ENCODE results near the gene SLC47A2.
"Not testable (repeated sequence)": the region's sequence is repeated elsewhere in the genome, so short reads cannot be mapped to it uniquely, and the experiment has no call there.

SLC47A2 gene, protein sequence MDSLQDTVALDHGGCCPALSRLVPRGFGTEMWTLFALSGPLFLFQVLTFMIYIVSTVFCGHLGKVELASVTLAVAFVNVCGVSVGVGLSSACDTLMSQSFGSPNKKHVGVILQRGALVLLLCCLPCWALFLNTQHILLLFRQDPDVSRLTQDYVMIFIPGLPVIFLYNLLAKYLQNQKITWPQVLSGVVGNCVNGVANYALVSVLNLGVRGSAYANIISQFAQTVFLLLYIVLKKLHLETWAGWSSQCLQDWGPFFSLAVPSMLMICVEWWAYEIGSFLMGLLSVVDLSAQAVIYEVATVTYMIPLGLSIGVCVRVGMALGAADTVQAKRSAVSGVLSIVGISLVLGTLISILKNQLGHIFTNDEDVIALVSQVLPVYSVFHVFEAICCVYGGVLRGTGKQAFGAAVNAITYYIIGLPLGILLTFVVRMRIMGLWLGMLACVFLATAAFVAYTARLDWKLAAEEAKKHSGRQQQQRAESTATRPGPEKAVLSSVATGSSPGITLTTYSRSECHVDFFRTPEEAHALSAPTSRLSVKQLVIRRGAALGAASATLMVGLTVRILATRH

DNA sequence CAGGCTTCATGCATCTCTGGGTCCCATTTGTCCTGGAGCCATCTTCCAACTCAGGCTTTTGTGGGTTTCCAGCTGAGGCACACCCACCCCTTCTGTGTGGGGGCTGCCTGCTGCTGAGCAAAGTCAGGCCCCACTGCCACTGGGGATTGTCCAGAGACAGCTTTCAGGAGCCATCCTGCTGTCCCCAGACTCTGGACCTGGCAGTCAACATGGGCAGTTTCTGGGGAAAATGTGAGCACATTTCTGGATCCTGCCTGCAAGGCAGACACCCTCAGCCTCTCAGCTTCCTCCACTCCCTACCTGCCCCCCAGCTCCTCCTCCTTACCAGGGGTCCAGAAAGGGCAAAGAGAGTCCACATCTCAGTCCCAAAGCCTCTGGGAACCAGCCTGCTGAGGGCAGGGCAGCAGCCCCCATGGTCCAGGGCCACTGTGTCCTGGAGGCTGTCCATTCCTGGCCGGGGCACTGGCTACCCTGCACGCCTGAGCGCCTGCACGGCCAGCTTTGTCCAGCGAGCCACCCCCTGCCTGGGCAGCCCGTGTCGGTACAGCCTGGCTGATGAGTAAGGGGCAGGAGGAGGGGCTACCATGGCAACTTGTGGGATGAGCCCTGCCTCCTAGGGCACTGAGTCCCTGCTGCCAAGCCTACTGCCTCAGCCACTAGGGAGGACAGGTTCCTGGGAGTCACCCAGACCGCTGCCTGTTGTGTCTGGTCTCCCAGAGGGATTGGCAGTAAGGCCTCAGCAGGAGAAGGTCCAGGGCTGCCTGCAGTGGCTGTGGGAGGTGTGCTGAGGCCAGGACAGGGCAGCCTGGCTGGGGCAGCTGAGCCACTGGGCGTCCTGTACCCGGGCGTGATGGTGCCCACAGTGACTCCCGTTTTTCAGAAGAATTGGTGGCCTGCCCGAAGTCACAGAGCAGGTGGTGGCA is at the start of gene SLC47A2:
Gene SLC47A2, minus strand, starts transcription at position 477 of the 923 bp plus-strand sequence. Its CDS starts 29 bp downstream, at position 448.
- no peak for DNase-seq (ENCODE audit: low read depth, low spot score)

DNA sequence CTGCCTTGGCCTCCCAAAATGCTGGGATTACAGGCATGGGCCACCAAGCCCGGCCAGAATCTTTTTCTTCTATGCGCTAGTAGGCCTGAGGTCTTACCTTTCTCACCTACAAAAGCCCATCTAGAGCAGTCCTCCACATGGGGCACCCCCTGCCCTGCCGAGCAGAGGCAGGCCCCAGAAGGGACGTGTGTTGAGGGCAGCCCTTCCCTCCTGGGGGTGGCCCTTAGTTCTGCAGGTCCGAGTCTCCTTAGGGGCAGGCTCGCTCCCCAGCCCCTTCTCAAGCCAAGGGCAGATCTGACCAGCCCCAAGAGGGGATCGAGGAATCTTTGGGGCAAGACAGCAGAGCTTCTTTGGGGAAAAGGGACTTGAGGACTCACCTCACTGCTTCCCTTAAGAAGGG is 49.6 kb upstream of the SLC47A2 start:
- no peak for DNase-seq (ENCODE audit: low read depth, low spot score)

DNA sequence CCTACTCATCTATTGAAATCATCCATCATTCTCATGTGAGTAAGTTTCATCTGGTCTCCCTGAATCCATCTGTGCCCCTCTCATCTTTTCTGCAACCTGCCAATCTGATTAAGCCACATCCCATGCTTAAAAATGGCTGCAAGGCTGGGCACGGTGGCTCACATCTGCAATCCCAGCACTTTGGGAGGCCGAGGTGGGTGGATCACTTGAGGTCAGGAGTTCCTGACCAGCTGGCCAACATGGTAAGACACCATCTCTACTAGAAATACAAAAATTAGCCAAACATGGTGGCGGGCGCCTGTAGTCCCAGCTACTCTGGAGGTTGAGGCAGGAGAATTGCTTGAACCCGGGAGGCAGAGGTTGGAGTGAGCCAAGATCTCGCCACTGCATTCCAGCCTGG is 47.6 kb upstream of the SLC47A2 start:
- not testable (repeated sequence) for DNase-seq (ENCODE audit: low read depth, low spot score)

DNA sequence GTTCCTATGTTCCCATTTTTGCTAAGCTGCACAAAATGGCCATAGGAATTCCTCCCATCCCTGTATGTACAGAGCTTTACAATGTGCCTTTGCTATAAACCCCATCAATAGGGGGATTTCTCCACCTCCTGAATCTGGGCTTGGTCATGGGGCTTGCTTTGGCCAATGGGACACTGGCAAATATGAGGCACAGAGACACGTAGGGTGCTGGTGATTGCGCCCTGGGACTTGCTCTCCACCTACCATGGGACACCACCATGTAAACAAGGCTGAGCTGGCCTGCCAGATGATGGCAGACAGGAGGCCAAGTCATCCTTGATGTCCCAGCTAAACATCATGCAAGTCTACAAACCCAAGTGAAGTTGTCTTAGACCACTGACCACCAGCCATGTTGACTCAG is 47.0 kb upstream of the SLC47A2 start:
- DNase-seq (ENCODE audit: low read depth, low spot score): no peak

DNA sequence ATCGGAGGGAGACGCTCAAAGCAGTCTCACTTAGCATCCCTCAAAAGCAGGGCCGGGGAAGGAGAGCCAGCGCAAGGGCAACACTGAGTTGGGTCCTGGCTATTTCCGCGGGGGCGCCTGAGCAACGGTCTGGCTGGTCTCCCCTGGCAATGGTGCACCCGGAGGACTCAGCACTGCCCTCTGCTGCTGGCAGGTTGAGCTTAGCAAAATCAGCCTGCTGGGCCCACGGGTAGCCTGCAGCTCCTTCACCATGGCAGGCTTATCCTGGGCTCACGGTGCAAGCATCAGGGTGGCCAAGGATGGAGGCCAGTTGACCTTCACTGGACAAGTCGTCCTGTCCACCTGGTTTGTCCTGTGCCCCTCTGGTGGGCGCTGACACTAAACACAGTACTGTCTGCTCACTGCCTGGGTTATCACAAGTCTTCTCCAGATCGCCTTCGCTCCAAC is 46.2 kb upstream of the SLC47A2 start:
- DNase-seq (ENCODE audit: low read depth, low spot score): peak; percentile 83

DNA sequence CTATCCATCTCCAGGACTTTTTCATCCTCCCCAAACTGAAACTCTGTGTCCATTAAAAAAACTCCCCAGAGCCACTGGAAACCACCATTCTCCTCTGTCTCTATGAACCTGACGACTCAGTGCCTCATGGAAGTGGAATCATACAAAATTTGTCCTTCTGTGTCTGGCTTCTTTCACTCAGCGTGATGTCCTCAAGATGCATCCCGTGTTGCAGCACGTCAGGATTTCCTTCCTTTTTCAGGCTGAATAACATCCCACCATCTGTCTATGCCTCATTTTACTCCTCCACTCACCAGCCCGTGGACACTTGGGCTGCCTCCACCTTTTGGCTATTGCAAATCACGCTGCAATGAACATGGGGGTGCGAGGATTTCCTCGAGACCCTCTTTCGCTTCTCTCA is 44.4 kb upstream of the SLC47A2 start:
- no peak for DNase-seq (ENCODE audit: low read depth, low spot score)

DNA sequence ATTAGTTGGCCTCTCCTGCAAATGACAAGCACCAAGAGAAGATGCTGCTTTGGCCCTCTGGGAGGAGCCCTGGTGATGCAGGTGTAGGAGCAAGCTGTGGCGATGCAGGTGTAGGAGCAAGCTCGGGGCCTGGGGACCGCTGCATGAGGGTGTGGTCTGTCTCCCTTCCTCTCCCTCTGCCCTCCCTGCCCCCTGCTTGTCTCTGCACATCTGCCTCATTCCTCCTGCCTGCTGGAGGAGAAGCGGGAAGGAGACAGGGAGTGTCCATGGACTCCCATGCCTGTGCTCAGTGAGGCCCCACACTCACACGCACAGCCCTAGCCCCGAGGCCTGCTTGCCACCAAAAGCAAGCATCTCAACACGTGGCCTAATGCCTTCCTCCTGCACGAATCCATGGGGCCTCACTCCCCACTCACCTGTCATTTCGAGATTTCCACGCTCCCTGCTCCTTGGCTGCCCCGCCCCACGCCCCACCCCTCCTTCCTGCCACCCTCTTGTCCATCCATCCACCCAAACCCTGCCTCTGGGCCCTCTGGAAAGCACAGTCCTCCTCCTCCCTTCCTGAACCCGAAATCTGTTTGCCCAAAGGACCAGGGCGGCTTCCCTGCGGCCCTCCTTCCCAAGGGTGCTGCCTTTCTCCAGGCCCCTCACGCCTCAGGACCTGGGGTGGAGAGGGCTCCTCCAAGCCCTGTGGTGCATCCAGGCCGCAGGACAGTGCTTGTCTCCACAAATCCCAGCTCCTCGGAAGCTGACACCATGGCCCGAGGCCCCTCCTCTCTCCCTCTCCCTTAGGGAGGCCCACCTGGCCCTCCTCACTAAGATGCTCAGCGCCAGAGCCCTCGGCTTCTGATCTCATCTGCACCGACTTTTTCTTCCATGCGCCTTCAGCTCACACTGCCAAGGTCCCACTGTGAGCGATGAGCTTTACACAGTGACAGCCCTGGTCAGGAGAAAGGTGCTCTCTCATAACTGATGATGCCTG is 43.5 kb upstream of the SLC47A2 start:
- no peak for DNase-seq (ENCODE audit: low read depth, low spot score)

DNA sequence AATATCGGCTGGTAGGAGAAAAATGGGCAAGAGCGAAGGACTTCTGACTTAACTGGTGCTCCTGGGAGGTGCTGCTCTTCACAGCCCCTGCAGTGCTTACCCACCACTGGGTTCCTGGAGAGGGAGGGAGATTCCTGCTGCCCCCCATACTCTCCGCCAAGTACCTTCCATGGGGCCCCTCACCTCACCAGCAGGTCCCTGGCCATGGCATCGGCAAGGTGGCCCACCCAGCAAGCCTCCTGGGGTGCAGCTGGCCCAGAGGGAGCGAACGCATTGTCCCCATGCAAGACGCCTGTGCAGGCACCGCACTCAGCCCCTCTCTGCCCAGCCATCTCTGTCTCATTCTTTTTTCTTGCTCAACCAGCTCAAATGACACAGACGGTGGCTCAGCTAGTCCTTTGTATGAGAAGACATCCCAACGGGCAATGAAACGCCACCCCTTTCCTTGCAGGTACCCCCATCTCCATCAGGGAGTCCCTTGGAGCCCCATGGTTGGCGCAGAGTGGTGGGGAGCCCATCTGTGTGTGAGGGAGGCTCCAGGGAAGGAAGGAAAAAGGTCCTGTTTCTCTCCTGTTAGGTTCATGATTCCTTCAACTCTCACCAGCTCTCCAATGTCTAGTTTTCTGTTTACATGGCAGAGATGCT is 41.3 kb upstream of the SLC47A2 start:
- DNase-seq (ENCODE audit: low read depth, low spot score): no peak

DNA sequence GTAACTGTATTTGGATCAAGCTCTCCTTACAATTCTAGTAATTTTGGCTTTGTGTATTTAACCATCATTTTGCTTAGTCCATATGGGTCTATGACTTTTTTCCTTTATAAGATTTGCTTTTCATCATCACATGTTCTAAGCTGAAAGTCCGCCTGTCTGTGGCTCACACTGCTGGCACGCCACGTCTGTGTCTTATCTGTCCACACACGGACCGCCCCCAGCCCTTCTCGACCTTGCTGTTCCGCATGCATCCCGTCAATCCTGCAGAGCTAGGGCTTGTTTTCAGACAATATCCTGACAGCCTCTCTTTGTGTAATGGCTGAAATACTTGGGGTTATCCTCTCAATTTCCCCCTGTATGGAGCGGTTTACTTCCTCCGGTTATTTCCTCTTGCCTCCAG is 40.2 kb upstream of the SLC47A2 start:
- DNase-seq (ENCODE audit: low read depth, low spot score): no peak

DNA sequence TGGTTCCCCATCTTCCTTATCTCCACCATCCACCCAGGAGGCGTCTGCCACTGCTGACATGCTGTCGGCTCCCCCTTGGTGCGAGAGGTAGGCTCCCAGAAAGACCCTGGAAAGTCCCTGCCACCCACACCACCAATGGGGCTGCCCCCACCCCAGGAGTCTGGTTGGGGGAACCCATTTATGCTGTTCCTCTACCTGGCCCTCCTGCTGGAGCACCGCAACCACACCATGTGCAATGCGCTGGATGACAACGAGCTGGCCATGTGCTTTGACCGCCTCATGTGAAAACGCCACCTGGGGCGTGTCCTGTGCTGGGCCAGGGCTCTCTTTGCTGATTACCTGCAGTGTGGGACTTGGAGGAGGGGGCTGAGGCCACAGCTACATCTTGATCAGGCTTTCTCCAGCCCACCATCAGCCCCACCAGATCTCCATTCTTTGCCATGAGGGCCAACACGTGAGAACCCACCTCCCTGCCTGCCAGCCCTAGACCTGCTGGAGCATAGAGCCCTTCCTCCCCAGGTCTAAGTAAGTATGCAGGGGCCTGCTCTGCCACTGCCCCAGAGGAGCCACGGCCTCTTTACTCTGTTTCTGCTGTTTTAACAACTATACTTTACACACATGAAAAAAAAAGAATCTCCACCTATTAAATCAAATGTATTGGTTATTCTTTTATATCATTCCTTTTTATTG is 39.6 kb upstream of the SLC47A2 start:
- no peak for DNase-seq (ENCODE audit: low read depth, low spot score)

DNA sequence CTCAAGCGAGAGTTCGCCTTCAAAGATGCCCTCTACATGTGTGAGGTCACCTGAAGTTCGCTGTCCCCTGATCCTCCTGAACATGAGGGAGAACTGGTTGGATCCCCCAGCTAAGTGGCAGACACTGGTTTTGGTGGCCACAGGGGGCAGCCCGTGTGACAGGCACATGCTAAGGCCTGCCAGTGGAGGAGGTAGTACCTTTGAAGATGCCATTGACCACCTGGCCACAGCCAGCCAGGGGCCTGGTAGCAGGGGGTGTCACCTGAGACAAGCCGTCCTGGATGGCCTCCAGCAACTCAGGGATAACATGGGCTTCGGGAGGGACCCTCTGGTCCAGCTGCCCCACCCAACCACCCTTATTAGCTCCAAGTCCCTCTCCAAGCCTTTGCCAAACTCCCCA is 39.0 kb upstream of the SLC47A2 start:
- DNase-seq (ENCODE audit: low read depth, low spot score): no peak

DNA sequence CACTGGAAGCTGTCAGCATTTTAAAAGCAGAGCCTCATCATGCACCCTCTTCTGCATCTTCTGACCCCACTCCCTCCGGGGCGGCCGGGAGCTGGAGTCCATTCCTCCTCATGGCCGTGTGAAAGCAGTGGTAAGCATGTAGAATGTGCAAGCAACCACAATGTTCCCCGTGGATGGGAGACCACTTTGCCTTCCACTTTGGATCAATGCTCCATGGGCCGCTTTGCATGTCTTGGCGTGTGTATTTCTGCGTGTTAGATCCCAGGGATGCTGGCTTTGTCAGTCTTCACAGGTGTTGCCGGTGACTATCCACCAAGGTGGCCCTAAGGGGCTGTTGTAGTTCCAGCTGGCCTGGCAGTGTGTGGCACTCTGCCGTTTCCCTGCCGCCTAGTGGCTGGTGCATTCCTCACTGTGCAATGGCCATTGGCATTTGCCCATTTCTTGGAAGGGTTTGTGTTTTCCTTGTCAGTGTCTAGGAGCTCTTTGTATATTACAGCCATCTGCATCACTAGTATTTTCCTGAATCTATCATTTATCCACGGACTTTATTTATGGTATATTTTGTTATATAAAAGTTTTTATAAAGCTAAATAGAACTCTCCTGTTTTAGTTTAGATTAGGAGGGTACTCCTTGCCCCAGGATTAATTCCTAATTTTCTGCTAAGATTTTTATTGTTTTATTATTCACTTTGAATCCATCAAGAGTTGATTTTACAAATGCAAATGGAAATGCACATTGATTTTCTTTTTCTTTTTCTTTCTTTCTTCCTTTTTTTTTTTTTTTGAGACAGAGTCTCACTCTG is 37.5 kb upstream of the SLC47A2 start:
- no peak for DNase-seq (ENCODE audit: low read depth, low spot score)

DNA sequence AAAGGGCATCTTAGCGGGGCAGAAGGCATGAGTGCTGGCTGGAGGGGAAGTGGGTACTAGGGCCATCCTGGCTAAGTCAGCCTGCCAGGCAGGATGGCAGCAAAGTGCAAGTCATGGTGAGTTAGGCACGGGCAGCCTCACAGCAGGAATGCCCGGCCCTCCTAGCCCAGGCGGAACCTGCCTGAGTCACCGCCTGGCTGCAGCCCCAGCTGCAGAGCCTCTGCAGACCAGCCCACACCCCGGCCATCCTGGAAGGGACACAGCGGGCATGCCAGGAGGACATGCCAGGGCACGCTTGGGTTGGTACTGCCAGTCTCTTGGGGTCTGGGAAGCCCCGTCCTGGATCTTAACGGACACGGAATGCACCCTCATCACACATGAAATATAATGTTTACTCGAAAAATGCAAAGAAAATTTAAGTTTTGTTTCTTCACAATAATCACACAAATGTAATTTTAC is 36.7 kb upstream of the SLC47A2 start:
- no peak for DNase-seq (ENCODE audit: low read depth, low spot score)

DNA sequence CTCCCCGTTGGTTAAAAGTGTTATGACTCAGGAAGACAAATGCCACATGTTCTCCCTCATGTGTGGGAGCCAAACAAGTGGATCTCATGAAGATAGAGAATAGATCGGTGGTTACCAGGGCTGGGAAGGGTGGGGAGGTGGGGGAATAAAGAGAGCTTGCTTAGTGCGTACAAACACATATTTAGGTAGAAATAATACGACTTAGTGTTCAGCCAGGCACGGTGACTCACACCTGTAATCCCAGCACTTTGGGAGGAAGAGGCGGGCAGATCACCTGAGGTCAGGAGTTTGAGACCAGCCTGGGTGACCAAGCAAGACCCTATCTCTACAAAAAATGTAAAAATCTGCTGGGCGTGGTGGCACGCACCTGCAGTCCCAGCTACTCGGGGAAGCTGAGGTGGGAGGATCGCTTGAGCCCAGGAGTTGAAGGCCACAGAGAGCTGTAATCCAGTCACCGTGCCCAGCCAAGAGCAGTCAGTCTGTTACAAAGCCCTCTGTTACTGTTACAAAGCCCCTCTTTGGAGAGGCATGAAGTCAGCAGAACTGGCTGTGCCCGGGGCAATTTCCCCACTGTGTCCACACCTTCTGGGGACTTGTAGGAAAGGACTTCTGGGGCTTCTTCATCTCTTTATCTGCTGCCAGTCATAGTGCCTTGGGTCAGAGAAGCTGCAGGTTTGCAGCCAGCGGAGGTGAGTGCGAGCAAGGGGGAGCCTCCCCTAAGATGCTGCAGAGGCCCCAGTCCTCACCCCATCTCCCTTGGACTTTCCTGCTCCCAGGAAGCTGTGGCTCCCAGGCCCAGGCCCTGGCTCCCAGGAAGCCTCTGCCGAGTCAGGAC is 36.0 kb upstream of the SLC47A2 start:
- peak; percentile 51 for DNase-seq (ENCODE audit: low read depth, low spot score)

DNA sequence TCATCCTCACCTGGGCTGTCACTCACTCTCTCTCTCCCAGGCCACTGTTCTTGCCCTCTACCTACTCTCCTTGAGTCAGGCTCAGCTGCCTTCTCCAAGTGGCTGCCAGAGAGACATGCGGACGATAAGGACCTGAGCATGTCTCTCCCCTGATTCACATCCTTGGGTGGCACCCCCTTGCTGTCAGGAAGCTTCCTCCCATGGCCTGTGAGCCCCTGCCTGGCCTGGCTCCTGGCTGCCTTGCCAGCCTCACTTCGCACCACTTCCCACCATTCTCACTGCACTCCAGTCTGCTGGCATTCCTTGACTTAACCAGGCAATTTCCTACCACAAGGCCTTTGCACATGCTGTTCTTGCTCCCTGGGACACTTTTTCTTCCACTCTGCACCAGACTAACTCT is 34.5 kb upstream of the SLC47A2 start:
- DNase-seq (ENCODE audit: low read depth, low spot score): no peak

DNA sequence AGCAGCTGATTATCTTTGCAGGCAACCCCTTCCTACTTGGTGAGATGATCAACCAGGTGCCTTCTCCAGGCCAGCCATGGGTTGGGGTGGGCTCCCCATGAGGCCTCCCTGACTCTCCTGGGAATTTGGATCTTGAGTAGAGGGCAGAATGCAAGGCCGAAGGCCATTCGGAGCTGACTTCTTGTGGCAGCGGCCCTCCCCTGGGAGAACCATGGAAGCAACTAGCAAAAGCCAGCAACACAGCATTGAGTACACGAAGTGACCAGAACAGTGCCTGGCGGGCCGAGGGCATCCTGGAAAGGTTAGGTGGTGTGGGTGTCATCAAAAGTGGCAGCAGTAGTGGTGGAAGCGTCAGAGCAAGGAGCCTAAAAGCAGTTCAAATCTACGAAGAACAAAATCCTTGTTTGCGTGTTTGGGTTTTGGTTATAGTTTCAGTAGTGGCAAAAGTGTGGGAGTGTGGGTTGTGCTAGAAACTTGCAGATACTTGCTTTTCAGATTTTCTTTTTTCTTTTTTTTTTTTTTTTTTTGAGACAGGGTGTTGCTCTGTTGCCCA is 33.7 kb upstream of the SLC47A2 start:
- no peak for DNase-seq (ENCODE audit: low read depth, low spot score)

DNA sequence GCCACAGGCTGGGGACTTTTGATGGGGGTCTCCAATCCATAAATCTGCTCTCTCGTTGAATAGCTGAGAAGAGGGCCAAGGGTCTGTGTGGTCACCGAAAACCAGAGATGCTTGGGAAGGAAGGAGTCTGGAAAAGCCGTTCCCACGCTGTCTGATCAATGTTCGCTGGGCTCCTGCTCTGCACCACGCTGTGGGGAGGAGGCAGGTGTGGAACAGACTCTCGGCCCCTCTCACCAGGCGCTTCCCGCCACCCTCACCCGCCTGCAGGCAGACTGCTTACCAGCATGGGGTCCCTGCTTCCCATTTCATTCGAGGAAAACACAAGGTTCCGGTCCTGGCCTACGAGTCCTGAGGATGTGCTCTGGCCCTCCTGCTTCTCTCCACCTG is 32.4 kb upstream of the SLC47A2 start:
- DNase-seq (ENCODE audit: low read depth, low spot score): peak; percentile 37

Data from ELF-1 (cell line).